ENCODE measurements around the gene ESPL1.
"Not testable (repeated sequence)": the region's sequence is repeated elsewhere in the genome, so short reads cannot be mapped to it uniquely, and the experiment has no call there.

ESPL1 gene

DNA sequence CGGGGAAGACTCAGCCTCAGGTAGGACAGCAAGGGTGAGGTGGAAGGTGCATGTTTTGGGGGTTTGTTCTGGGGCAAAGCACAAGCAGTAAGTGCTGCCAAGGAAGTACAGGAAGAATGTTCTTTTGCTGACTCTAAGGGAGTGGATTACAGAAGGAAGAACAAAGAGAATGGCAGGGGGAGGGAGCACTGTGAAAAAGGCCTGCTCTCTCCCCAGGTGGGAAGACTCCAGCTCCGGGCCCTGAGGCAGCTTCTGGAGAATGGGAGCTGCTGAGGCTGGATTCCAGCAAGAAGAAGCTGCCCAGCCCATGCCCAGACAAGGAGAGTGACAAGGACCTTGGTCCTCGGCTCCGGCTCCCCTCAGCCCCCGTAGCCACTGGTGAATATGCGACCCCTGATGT, 20.2 kb downstream of the ESPL1 start:
- DNase-seq (ENCODE audit: low read depth in 2 of 2) = no peak
- no peak for TF ChIP-seq CTCF (IDR thresholded peaks at IDR 0.05; ENCODE audit: low read depth, low read length)
- H3K4me3 ChIP-seq (replicated peaks in 1 of 2; ENCODE audit: low read depth in 2 of 2, low read length in 2 of 2) = no peak overlapping the region

- DNase-seq (ENCODE audit: low read depth in 2 of 2) = peak; percentile 10 to 56
- H3K4me3 ChIP-seq (replicated peaks in 1 of 2; ENCODE audit: low read depth in 2 of 2, low read length in 2 of 2) = no peak overlapping the region
- no peak for TF ChIP-seq CTCF (IDR thresholded peaks at IDR 0.05; ENCODE audit: low read depth, low read length)
These were observed 21.8 kb downstream of the ESPL1 start for GRCh38 chr12:53289891-53290290.

DNA sequence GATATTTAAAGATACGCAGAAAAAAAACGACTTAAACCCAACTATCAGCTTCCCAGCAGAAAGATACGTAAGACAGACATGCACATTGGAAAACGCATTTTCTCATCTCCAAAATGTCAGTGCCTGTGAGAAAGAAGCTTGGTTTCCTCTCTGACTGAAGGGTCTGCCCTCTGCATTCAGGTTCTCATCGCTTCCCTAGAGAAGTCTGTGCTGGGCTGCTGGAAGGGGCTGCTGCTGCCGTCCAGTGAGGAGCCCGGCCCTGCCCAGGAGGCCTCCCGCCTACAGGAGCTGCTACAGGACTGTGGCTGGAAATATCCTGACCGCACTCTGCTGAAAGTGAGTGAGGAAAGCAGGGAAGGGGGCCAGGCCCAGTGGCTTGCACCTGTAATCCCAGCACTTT, 22.6 kb downstream of the ESPL1 start:
- no peak for TF ChIP-seq CTCF (IDR thresholded peaks at IDR 0.05; ENCODE audit: low read depth, low read length)
- peak in 1 of 2 donors; percentile 47 for DNase-seq (ENCODE audit: low read depth in 2 of 2)
- no peak overlapping the region for H3K4me3 ChIP-seq (replicated peaks in 1 of 2; ENCODE audit: low read depth in 2 of 2, low read length in 2 of 2)

DNA sequence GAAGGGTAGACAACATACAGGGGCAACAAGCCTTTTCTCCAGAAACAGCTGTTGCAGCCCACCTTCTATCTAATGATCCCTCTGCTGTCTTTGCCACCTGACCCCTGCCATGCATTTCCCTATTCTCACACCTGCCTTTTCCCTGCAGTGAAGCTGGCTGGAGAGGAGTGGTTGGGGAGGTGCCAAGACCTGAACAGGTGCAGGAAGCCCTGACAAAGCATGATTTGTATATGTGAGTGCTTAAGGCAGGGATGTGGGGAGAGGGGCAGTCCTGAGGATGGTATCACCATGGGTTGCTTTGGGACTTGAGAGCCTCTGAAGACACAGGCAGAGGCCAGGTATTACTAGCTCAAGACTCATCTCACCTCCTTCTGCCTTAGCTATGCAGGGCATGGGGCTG, 24.3 kb downstream of the ESPL1 start:
- no peak for DNase-seq (ENCODE audit: low read depth in 2 of 2)
- TF ChIP-seq CTCF (IDR thresholded peaks at IDR 0.05; ENCODE audit: low read depth, low read length) = no peak
- no peak overlapping the region for H3K4me3 ChIP-seq (replicated peaks in 1 of 2; ENCODE audit: low read depth in 2 of 2, low read length in 2 of 2)

GRCh38 chr12:53295070-53295890, 27.2 kb downstream of the ESPL1 start, which contains the start of gene PFDN5:
PFDN5 (plus strand) TSS chr12:53295542; CDS start chr12:53295568, 26 bp downstream.
- H3K4me3 ChIP-seq (replicated peaks in 1 of 2; ENCODE audit: low read depth in 2 of 2, low read length in 2 of 2) = peak within 1 kb of the TSS; percentile 91 to 98
- peak; percentile 39 for TF ChIP-seq CTCF (IDR thresholded peaks at IDR 0.05; ENCODE audit: low read depth, low read length)
- DNase-seq (ENCODE audit: low read depth in 2 of 2) = peak; percentile 95

DNA sequence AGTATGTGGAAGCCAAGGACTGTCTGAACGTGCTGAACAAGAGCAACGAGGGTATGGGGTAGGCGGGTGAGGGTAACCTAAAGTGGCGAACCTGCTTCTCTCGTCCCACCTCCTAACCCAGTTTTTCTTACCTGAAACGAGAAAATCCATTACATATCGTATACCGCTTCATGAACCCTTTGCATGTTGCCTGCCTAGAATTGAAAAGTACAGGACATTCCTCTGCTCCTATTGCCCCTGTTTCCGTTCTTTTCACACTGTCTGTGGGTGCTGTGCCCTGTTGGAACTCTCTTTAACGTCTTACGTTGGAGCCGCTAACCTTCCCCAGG, 27.8 kb downstream of the ESPL1 start:
- peak overlapping the region; percentile 91 to 98 for H3K4me3 ChIP-seq (replicated peaks in 1 of 2; ENCODE audit: low read depth in 2 of 2, low read length in 2 of 2)
- DNase-seq (ENCODE audit: low read depth in 2 of 2) = no peak
- no peak for TF ChIP-seq CTCF (IDR thresholded peaks at IDR 0.05; ENCODE audit: low read depth, low read length)

GRCh38 chr12:53297106-53297505, 29.0 kb downstream of the ESPL1 start:
- not testable (repeated sequence) for DNase-seq (ENCODE audit: low read depth in 2 of 2)

More at GRCh38 chr12:53297106-53297505, 29.0 kb downstream of the ESPL1 start:
- not testable (repeated sequence) for H3K4me3 ChIP-seq (replicated peaks in 1 of 2; ENCODE audit: low read depth in 2 of 2, low read length in 2 of 2)

All from cardiac fibroblast (primary cell).